Osteoblast (primary cell): ENCODE data around the gene NRP2. TPM values are rescaled to one million over a fixed set of nuclear protein-coding genes. Genes with fewer than 3 reads are reported as not detected.
A peak's percentile ranks its signal among the peaks of the same experiment; 100 is the strongest.

Experiments used
- DNase-seq: peaks from one replicate; pipeline ENCODE4 v3.0.0; 2011; ENCODE audit warnings: low spot score, mixed read lengths; ENCODE audit not compliant: insufficient read length; ENCODE audit errors: missing footprints
- H2AFZ ChIP-seq: 2 replicates; pipeline ENCODE4 v1.6.0; 2011; ENCODE audit warnings: mild to moderate bottlenecking, low read length
- H3K27ac ChIP-seq: 2 replicates; pipeline ENCODE4 v1.5.1; 2011; ENCODE audit warnings: mild to moderate bottlenecking, low read depth, low read length, moderate library complexity
- H3K27me3 ChIP-seq: 2 replicates; pipeline ENCODE4 v1.6.0; 2012; ENCODE audit warnings: mild to moderate bottlenecking, control low read depth, inconsistent platforms, low read length, moderate library complexity; ENCODE audit not compliant: insufficient read depth
- H3K36me3 ChIP-seq: 2 replicates; pipeline ENCODE4 v1.5.1; 2011; ENCODE audit warnings: mild to moderate bottlenecking, low read length, control low read depth, moderate library complexity; ENCODE audit not compliant: insufficient read depth
- H3K4me1 ChIP-seq: 2 replicates; pipeline ENCODE4 v1.5.1; 2011; ENCODE audit warnings: mild to moderate bottlenecking, low read length, control low read depth, moderate library complexity; ENCODE audit not compliant: insufficient read depth
- H3K4me2 ChIP-seq: 2 replicates; pipeline ENCODE4 v1.6.0; 2011; ENCODE audit warnings: mild to moderate bottlenecking, low read length; ENCODE audit not compliant: insufficient read depth
- H3K4me3 ChIP-seq: fragments of 200-600 bp; sonication (generic); 3 replicates; pipeline ENCODE4 v1.5.1; 2012; ENCODE audit warnings: mild to moderate bottlenecking, low read length, inconsistent platforms; ENCODE audit not compliant: insufficient read depth
- H3K79me2 ChIP-seq: 2 replicates; pipeline ENCODE4 v1.6.0; 2012; ENCODE audit warnings: mild to moderate bottlenecking, low read length, control low read depth, inconsistent platforms; ENCODE audit not compliant: insufficient read depth
- H3K9me3 ChIP-seq: 2 replicates; pipeline ENCODE4 v1.5.1; 2011; ENCODE audit warnings: low read depth, low read length, control low read depth
- H4K20me1 ChIP-seq: 2 replicates; pipeline ENCODE4 v1.6.0; 2012; ENCODE audit warnings: mild to moderate bottlenecking, low read length, control low read depth; ENCODE audit not compliant: insufficient read depth
- CTCF ChIP-seq: IDR thresholded peaks from 2 replicates; pipeline ENCODE4 v1.5.1; 2011; ENCODE audit warnings: mild to moderate bottlenecking, low read depth, low read length, moderate library complexity; ENCODE audit errors: extremely low read depth
- total RNA-seq: library from RNA; depleted of rRNA; stranded (reverse); fragments of >200 nt; gene quantifications from 2 replicates; pipeline ENCODE4 v1.2.3, GENCODE V29; 2012

Gene NRP2
- total RNA-seq, 1 donor: 183 TPM

DNA sequence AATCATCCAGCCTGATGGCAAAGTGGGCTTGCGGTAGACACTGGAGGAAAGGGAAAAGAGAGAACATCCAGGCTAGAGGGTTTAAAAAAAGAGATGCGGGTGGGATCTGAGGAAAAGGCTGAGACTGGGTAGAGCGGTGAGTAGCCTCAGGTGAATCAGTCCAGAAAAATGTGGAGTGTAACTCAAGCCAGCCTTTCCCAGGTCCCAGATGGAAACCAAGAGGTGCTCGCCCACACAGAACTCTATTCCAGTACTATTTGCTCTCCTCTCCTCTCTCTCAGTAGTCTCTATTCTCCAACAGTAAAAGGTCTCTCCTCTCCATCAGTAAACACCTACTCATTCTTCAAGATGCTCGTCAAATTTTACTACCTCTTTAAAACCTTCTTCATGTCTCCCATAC lies 38.3 kb upstream of the NRP2 start:
- TF ChIP-seq CTCF: no peak
- no peak for DNase-seq

GRCh38 chr2:205646680-205647079 lies 35.6 kb upstream of the NRP2 start:
- H3K9me3 ChIP-seq: no peaks in the 10 kb centered on the region
- H2AFZ ChIP-seq: no peak overlapping the region
- no peak overlapping the region for H3K4me2 ChIP-seq
- H3K27me3 ChIP-seq: no peaks in the 10 kb centered on the region
- peaks cover 8% of the 10 kb centered on the region for H3K4me1 ChIP-seq
- no peak for DNase-seq
- no peaks in the 10 kb centered on the region for H3K36me3 ChIP-seq
- H3K4me3 ChIP-seq: no peak overlapping the region
- H3K79me2 ChIP-seq: no peaks in the 10 kb centered on the region
- H4K20me1 ChIP-seq: no peaks in the 10 kb centered on the region
- no peak overlapping the region for H3K27ac ChIP-seq
- TF ChIP-seq CTCF: no peak

More for the DNA sequence above, 38.3 kb upstream of the NRP2 start:
- Histone ChIP-seq H4K20me1 (no peaks in the 10 kb centered on the region), H3K4me3 (no peak overlapping the region), H3K79me2 (no peaks in the 10 kb centered on the region), H3K36me3 (no peaks in the 10 kb centered on the region), H3K27me3 (no peaks in the 10 kb centered on the region), H3K4me1 (peaks cover 4% of the 10 kb centered on the region), H3K9me3 (no peaks in the 10 kb centered on the region), H3K27ac (no peak overlapping the region), H2AFZ (no peak overlapping the region), H3K4me2 (peak overlapping the region; percentile 12)

DNA sequence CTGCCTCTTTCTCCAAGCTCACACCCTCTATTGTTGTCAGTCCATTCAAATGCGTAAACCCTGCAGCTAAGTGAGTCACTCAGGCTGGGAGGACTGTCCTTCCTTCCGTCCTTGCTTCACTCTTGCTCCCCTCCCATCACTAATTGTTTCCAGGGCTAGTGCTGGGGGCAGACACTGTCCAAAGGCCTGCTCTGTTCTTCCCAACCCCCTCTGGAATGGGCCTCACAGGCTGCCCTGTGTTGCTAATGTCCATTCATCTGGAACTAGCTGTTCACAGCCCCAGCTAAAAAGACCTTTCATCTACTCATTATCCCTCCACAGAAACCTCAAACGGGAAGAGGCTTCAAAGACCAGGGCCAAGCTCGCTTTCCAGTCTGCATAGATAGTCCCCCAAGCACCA lies 31.9 kb upstream of the NRP2 start:
- H2AFZ ChIP-seq: peak overlapping the region; percentile 73
- no peaks in the 10 kb centered on the region for H3K27me3 ChIP-seq
- H3K27ac ChIP-seq: no peak overlapping the region
- no peaks in the 10 kb centered on the region for H4K20me1 ChIP-seq
- H3K4me2 ChIP-seq: no peak overlapping the region
- DNase-seq: peak; percentile 58
- H3K4me1 ChIP-seq: peaks cover 9% of the 10 kb centered on the region
- H3K4me3 ChIP-seq: no peak overlapping the region
- H3K79me2 ChIP-seq: no peaks in the 10 kb centered on the region
- no peak for TF ChIP-seq CTCF
- H3K36me3 ChIP-seq: no peaks in the 10 kb centered on the region
- H3K9me3 ChIP-seq: no peaks in the 10 kb centered on the region

DNA sequence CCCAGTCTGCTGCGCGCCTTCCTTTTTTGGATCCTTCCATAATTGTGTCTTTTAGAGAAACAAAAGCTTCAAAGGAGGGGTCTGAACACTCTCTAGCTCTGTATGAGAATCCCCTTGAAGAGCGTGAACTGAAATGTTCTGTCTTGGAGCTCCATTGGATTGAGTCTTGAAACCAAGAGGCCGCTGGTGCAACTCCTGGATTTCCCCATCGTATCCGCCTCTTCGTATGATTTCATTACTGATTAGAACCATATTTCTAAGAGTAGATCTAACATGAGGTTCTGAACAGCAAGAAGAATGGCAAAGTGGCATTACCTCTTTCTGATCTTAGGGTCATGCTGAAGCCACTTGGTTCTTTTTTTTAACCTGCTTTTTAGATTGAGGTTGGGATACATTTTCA lies 31.4 kb upstream of the NRP2 start:
- no peak for DNase-seq
- Histone ChIP-seq H4K20me1 (no peaks in the 10 kb centered on the region), H3K79me2 (no peaks in the 10 kb centered on the region), H3K27ac (no peak overlapping the region), H3K27me3 (no peaks in the 10 kb centered on the region), H3K4me1 (peaks cover 14% of the 10 kb centered on the region), H3K4me3 (no peak overlapping the region), H3K4me2 (no peak overlapping the region), H3K9me3 (no peaks in the 10 kb centered on the region), H3K36me3 (no peaks in the 10 kb centered on the region), H2AFZ (no peak overlapping the region)
- no peak for TF ChIP-seq CTCF
